ENCODE results near the gene SCN4B.

Gene SCN4B

GRCh38 chr11:118174006-118174567 lies 21.5 kb upstream of the SCN4B start:
- DNase-seq (ENCODE audit: low read depth) = no peak

DNA sequence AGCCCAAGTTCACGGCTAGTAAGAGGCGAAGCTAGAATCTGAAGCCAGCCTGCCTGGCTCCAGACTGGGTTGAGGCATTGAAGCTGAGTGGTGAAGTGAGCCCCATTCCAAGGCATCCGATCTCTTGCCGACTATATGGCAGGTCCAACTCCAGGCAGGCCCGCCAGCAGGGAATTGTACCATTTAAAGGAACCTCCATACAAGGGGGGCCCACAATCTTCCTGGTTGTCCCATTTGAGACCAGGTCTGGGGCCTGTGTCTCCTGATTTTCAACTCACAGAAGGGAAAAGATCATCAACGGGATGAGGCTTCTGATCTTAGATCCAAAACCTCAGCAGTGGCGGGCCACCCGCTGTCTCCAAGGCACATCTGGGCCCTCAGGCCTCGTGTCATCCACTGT lies 19.7 kb upstream of the SCN4B start:
- DNase-seq (ENCODE audit: low read depth) = no peak

- peak; percentile 41 for DNase-seq (ENCODE audit: low read depth)
Measured at GRCh38 chr11:118171269-118172062, 18.8 kb upstream of the SCN4B start.

GRCh38 chr11:118170882-118171268 lies 18.3 kb upstream of the SCN4B start:
- no peak for DNase-seq (ENCODE audit: low read depth)

- no peak for DNase-seq (ENCODE audit: low read depth)
Measured at GRCh38 chr11:118170231-118170630, 17.6 kb upstream of the SCN4B start.

DNA sequence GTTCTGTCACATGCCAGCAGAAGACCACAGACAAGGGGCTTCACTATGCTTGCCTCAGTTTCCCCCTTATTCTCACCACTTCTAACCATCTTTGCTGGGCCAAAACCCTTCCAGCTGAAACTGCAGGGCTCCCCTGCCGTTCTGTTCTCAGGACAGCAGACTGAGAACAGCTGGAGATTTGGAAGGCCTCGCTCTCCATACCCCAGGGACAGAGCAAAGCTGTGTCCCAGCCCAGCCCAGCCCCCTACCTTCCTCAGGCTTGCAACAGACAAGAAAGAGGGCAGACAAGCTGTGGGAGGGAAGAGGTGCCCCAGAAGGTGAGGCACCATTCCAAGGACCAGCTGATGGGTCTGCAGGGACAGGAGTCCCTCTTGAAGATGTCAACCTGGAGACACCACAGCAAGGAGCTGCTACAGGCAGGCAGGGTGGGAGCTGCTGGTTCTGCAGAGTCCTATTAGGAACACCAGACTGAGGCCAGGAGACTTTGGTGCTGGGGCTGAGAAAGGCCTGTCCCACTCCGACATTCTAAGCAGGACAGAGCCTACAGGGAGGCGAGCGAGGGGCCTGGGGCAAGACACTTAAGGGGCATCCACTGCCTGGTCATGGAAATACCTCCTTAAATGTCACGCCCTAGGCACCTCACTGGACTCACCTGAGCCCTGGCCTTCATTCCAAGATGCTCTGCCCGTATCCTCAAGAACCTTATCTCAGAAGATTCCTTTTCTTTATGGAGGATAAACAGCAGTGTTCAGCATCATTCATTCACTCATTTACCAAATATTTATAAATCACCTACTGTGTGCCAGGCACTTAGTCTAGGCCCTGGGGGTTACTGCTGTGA lies 16.9 kb upstream of the SCN4B start:
- DNase-seq (ENCODE audit: low read depth) = no peak

DNA sequence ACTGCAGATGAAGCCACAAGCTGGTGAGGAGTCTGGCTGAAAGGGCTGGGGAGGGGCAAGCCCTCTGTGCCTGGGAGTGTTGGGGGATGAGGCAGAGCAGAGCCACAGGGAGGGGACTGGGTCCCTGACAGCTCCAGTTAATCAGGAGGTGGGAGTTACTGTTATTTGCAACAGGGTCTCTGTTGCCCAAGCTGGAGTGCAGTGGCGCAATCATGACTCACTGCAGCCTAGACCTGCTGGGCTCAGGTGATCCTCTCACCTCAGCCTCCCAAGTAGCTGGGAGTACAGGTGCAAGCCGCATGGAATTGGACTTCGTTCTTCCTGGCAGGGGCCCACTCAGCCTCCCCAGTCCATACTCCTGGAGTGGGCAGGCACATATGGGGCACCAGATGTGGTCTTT lies 16.1 kb upstream of the SCN4B start:
- no peak for DNase-seq (ENCODE audit: low read depth)

GRCh38 chr11:118168316-118168715 lies 15.7 kb upstream of the SCN4B start:
- no peak for DNase-seq (ENCODE audit: low read depth)

- no peak for DNase-seq (ENCODE audit: low read depth)
Measured at GRCh38 chr11:118167906-118168305, 15.3 kb upstream of the SCN4B start.

GRCh38 chr11:118167253-118167652 lies 14.6 kb upstream of the SCN4B start:
- no peak for DNase-seq (ENCODE audit: low read depth)

GRCh38 chr11:118166641-118167040 lies 14.0 kb upstream of the SCN4B start:
- DNase-seq (ENCODE audit: low read depth) = no peak

GRCh38 chr11:118164885-118165284 lies 12.3 kb upstream of the SCN4B start:
- DNase-seq (ENCODE audit: low read depth) = no peak

DNA sequence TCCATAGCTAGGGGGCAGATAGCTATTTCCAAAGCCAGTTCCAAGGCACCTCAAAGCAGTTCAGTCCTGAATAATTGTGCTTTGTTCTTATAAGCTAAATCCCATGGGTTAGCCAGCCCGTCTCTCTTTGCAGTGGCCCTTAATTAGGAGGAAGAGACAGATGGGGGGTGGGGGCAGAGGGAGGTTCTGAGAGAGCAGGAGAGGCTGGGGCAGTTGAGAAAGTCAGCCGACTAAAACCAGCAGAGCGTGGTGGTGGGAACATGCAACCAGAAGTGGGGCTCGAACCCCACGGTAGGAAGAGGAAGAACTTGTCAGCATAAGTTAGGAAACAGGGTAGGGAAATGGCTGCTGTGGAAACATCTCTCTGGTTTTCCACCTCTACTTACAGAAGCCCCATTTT lies 10.9 kb upstream of the SCN4B start:
- no peak for DNase-seq (ENCODE audit: low read depth)

DNA sequence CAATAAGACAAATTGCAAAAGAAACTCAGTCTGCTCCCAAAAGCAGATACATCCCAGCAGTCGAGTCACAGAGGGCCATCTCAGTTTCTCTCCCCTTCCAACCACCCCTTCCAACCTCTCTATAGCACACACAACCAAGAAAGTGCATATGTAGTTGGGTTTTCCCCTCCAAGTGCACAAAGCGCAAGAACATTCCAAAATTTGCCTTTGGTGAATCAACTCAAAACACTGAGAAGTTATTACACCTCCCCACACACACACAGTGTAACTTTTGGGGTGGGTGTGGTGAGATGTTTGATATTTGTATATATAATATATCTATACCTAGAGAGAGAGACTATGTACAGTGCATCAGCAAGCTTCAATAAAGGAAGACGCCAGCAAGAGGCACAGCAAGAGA lies 10.2 kb upstream of the SCN4B start:
- no peak for DNase-seq (ENCODE audit: low read depth)

DNA sequence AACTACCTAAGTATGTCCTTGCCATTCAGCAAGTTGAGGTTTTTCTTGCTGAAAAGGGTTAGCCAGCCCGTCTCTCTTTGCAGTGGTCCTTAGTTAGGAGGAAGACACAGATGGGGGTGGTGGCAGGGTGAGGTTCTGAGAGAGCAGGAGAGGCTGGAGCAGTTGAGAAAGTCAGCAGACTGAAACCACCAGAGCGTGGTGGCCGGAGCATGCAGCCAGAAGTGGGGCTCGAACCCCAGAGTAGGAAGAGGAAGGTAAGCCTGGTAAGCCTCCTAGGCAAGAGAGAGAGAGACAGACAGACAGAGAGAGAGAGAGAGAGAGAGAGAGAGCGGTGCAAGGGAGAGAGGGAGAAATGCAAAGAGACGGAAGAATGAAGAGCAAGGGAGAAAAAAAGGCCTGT lies 9.2 kb upstream of the SCN4B start:
- no peak for DNase-seq (ENCODE audit: low read depth)

DNA sequence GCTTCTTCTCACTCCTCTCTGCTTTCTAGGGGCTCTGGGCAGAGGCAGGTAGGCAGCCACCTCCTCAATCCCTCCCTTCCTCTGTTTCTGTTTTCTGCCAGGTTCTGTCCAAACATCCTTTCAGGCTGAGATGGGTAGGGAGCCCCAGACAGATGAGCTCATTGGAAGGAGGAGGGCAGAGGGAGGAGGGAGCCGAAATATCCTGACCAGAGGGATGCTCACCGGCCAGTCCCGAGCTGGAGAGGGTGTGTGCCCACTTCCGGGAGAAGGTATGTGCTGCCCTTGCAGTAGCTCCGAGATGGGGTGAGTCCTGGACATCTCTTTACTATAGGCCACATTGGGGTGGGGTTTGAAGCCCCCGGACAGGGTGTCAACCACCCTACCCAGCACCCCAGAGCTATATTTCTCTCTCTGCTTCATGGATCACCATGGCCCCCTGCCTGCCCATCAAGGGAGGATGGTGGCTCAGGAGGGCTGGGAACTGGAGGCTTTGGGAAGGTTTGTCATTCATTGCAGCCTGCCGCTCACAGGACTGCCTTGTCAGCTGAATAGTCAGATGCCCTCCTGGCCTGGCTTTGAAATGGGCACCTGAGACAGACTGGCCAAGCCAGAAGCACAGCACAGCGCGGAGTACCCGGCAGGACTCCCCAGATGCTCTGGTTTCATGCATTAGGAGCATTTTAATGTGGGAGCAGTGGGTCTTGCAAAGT lies 4.7 kb upstream of the SCN4B start:
- DNase-seq (ENCODE audit: low read depth) = no peak

DNA sequence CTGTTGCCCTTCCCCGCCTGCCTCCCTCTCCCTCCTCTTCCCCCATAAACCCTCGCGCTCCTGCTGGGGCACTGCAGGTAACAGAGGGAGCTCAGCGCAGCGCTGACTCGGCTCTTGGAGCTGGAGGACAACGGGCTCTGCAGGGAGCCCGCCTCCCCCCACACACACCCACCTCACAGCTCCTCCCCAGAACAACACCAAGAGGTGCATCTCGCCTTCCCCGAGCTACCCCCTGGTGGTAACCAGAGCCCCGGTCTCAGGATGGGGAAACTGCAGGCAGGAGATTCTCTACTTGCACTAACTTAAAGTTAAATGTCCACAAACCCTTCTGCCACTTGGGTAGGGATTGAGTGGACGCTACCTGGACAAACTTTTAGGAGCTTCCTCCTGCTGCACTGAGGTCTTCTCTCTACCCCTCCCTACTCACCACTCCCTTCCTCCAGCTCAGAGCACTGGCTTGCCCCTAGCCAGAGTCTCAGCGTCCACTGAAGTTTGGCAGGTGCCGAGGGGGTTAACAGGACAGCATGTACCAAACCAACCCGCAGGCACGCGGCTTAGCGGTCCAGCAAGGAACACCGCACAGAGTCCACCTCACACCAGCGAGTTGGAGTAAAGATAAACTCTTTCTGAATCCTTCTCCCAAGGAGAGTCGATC lies 4.0 kb upstream of the SCN4B start:
- no peak for DNase-seq (ENCODE audit: low read depth)

DNA sequence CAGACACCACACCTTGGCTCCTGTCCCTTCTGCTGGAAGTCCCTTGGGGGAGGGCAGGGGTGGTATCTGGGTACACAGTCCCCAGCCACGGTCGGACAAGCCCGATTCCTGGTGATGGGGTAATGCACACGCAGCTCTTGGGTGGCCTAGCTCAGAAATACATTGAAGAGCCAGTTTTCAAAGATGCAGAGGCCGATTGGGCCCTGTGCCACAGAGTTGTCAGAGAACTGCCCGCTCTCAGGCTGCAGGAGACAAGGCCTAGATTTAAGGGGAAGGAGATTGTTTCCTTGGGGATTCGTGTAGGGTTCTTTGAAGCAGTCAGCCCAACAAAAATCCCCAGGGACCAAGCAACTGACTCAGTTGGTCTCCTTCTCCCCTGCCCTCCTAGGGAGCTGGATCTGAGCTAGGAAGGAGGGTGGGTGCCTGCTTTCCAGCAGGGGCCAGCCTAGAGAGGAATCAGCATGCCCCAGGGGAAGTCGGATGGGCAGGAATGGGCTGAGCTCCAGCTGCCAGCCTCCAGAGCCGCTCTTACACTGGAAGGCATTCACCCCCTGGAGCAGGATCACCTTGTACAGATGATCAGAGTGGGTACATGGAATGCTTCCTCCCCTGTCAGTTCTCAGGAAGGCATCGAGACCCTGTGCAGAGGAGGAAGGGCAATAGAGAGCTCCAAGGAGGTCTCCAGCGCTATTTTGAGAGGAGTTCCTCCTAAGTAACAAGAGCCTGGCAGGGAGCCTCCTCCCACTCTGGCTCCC lies 3.3 kb upstream of the SCN4B start:
- no peak for DNase-seq (ENCODE audit: low read depth)

DNA sequence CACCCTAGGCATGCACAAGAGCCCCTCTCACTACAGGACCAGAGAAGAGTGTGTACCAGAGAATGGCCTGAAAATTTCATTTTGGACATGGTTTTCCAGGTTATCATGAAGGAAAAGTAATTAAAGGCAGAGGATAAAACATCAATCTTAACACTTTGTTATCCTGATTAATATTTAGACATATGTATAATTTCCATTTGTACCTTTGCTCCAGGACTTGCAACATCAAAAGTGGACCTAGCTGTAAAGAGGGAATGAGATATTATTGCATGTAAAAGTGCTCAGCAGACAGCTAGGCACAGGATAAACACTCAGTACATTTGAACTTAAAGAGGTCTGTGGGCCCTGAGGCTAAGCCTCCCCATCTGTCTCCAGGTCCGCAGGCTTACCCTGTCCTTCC lies 2.0 kb upstream of the SCN4B start:
- no peak for DNase-seq (ENCODE audit: low read depth)

GRCh38 chr11:118153976-118154375 lies 1.4 kb upstream of the SCN4B start:
- DNase-seq (ENCODE audit: low read depth) = no peak

DNA sequence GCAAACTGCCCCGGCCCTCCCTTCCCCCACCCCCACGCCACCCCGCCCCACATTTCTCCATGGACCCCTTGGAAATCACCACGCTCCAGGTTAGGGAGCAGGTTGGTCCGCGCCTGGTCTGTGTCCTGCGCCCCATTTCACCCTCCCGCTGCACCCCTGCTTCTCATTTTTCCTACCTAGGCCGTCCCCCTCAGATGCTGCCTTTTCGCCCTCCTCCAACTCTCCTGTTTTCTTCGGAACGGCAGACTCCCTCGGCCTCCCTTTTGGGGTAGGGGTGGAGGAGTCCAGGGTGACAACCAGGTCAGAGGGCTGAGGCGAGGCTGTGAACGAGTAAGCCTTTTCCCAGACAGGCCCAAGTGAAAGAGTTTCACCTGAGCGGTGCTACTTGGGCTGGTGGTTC lies 893 bp upstream of the SCN4B start:
- no peak for DNase-seq (ENCODE audit: low read depth)
